SJSA1 (cell line): Measurements from ENCODE around the gene ACOX1. TPM values are rescaled to one million over a fixed set of nuclear protein-coding genes. Genes with fewer than 3 reads are reported as not detected.
"Not testable (repeated sequence)": the region's sequence is repeated elsewhere in the genome, so short reads cannot be mapped to it uniquely, and the experiment has no call there.

Experiments
- DNase-seq, 2 experiments: peaks; one replicate each; pipeline ENCODE4 v3.0.0-alpha.2; 2015 to 2020; ENCODE audit warnings: low spot score in 2 of 2, low read depth in 1 of 2
- H3K27ac ChIP-seq: fragments of 250-450 bp; sonication (Bioruptor Pico); 2 replicates; pipeline ENCODE4 v1.5.1; 2020; ENCODE audit warnings: mild to moderate bottlenecking, moderate library complexity
- H3K27me3 ChIP-seq: fragments of 250-450 bp; sonication (Bioruptor Pico); replicated peaks from 2 replicates; pipeline ENCODE4 v1.5.1; 2020; ENCODE audit warnings: mild to moderate bottlenecking, moderate library complexity
- H3K36me3 ChIP-seq: fragments of 250-450 bp; sonication (Bioruptor Pico); 2 replicates; pipeline ENCODE4 v1.5.1; 2020; ENCODE audit warnings: mild to moderate bottlenecking
- H3K4me1 ChIP-seq: fragments of 250-450 bp; sonication (Bioruptor Pico); replicated peaks from 2 replicates; pipeline ENCODE4 v1.6.1; 2021; ENCODE audit warnings: mild to moderate bottlenecking
- H3K4me3 ChIP-seq: fragments of 250-450 bp; sonication (Bioruptor Pico); 2 replicates; pipeline ENCODE4 v1.5.1; 2020; ENCODE audit warnings: mild to moderate bottlenecking
- H3K9me3 ChIP-seq: fragments of 250-450 bp; sonication (Bioruptor Pico); replicated peaks from 2 replicates; pipeline ENCODE4 v1.5.1; 2020; ENCODE audit warnings: mild to moderate bottlenecking
- total RNA-seq: library from RNA; depleted of rRNA; stranded (reverse); fragments of >200 nt; shearing (Covaris generic); gene quantifications from 2 replicates; pipeline ENCODE4 v1.2.3, GENCODE V29; 2014

The ACOX1 gene
- total RNA-seq, 1 experiment from 2014 or later: 33.4 TPM

DNA sequence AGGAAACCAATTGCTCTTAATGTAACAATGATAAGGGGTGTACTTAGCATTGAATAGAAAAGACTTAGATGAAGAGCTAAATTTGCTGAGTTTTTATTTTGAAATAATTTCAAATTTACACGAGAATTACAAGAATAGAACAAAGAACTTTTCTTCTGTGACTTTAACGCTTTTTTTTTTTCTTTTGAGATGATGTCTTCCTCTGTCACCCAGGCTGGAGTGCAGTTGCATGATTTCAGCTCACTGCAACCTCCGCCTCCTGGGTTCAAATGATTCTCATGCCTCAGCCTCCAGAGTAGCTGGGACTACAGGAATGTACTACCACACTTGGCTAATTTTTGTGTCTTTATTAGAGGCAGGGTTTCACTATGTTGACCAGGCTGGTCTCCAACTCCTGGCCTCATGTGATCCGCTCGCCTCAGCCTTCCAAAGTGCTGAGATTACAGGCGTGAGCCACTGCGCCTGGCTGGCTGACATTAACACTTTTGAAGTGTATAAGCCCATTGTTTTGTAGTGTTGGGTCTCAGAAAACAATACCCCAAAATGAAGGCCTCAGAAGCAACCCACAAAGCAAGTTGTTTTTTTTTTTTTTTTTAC, 2.2 kb upstream of the ACOX1 start:
- Histone ChIP-seq H3K9me3 (no peaks in the 10 kb centered on the region), H3K4me1 (peaks cover 25% of the 10 kb centered on the region), H3K27me3 (no peaks in the 10 kb centered on the region), H3K27ac (no peak overlapping the region), H3K36me3 (peaks cover 15% of the 10 kb centered on the region), H3K4me3 (no peak overlapping the region)
- no peak for DNase-seq

DNA sequence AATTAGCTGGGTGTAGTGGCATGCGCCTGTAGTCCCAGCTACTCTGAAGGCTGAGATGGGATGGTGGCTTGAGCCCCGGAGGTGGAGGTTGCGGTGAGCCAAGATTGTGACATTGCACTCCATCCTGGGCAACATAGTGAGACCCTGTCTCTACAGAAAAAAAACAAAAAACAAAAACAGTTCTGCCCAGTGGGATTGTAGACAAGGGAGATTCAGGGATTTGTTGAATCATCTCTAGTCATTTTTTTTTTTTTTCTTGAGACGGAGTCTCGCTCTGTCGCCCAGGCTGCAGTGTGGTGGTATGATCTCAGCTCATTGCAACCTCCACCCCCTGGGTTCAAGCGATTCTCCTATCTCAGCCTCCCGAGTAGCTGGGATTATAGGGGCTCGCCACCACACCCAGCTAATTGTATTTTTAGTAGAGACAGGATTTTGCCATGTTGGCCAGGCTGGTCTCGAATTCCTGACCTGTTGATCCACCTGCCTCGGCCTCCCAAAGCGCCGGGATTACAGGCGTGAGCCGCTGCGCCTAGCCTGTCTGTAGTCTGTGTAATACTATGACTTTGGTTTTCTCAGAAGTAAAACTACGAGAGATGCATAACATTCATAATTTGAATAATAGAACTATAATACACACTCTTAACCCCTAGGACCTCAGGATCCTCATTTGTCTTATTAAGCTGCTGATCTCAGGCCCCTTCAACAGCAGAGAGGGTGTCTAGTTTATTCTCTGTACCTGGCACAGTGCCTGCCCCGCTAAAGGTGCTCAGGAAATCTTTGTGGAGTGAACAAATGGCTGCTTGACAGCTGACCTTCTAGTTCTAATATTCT, 1.4 kb upstream of the ACOX1 start:
- Histone ChIP-seq H3K9me3 (no peaks in the 10 kb centered on the region), H3K4me1 (peaks cover 27% of the 10 kb centered on the region), H3K27me3 (no peaks in the 10 kb centered on the region), H3K4me3 (peak overlapping the region; percentile 65), H3K27ac (peak overlapping the region; percentile 90), H3K36me3 (peaks cover 18% of the 10 kb centered on the region)
- DNase-seq: no peak

GRCh38 chr17:75979705-75980187, 780 bp upstream of the ACOX1 start:
- DNase-seq: no peak
- Histone ChIP-seq H3K4me3 (peak overlapping the region; percentile 65), H3K4me1 (peaks cover 27% of the 10 kb centered on the region), H3K9me3 (no peaks in the 10 kb centered on the region), H3K36me3 (peaks cover 18% of the 10 kb centered on the region), H3K27me3 (no peaks in the 10 kb centered on the region), H3K27ac (peak overlapping the region; percentile 90)

- Histone ChIP-seq H3K9me3 (no peaks in the 10 kb centered on the region), H3K4me3 (no peak overlapping the region), H3K27me3 (no peaks in the 10 kb centered on the region), H3K36me3 (peaks cover 42% of the 10 kb centered on the region), H3K27ac (no peak overlapping the region), H3K4me1 (peaks cover 27% of the 10 kb centered on the region)
- DNase-seq: no peak
Measured at GRCh38 chr17:75976175-75976848, 2.7 kb downstream of the ACOX1 start.

GRCh38 chr17:75975757-75976174, 3.2 kb downstream of the ACOX1 start:
- DNase-seq: no peak
- Histone ChIP-seq H3K27ac (no peak overlapping the region), H3K4me3 (no peak overlapping the region)

DNA sequence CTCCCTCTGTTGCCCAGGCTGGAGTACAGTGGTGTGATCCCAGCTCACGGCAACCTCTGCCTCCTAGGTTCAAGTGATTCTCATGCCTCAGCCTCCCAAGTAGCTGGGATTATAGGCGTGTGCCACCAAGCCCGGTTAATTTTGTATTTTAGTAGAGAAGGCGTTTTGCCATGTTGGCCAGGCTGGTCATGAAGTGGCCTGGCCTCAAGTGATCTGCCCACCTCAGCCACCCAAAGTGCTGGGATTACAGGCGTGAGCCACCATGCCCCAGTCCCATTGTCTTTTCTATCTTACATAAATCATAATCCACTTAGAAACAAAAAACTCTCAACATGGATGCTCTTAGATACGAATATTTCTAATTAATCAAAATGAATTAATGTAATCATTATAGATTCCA, 3.8 kb downstream of the ACOX1 start:
- not testable (repeated sequence) for DNase-seq, H3K9me3 ChIP-seq, H3K27ac ChIP-seq, H3K27me3 ChIP-seq, H3K4me3 ChIP-seq
- H3K4me1 ChIP-seq: peaks cover 25% of the 10 kb centered on the region
- H3K36me3 ChIP-seq: peaks cover 51% of the 10 kb centered on the region

More at GRCh38 chr17:75975757-75976174, 3.2 kb downstream of the ACOX1 start:
- peaks cover 27% of the 10 kb centered on the region for H3K4me1 ChIP-seq
- no peaks in the 10 kb centered on the region for H3K9me3 ChIP-seq
- peaks cover 46% of the 10 kb centered on the region for H3K36me3 ChIP-seq
- H3K27me3 ChIP-seq: no peaks in the 10 kb centered on the region

DNA sequence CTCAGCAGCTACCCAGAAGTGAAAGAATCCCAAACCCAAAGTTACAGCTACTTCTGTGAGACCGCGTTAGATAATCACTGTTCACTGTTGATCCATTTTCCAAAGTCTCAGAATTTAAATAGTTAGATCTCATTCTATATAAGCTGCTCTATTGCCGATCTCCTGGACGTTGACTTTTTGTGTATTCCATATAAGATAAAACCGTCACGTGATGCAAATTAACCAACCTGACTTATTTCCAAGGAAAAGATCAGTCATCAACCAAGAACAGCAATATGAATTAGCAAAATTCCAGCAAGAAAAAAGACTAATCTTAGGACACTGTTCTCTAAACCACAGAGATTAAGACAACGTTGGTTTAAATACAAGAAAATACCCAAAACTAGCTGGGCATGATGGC, 8.3 kb downstream of the ACOX1 start:
- no peak overlapping the region for H3K27ac ChIP-seq
- H3K4me3 ChIP-seq: no peak overlapping the region
- peaks cover 49% of the 10 kb centered on the region for H3K36me3 ChIP-seq
- H3K4me1 ChIP-seq: peaks cover 3% of the 10 kb centered on the region; the same call in 1 of the 2 replicates
- H3K9me3 ChIP-seq: no peaks in the 10 kb centered on the region
- no peaks in the 10 kb centered on the region for H3K27me3 ChIP-seq
- DNase-seq: no peak

- peak in 1 of 2 experiments; percentile 23 for DNase-seq
Measured at GRCh38 chr17:75970011-75970523, 8.9 kb downstream of the ACOX1 start.

DNA sequence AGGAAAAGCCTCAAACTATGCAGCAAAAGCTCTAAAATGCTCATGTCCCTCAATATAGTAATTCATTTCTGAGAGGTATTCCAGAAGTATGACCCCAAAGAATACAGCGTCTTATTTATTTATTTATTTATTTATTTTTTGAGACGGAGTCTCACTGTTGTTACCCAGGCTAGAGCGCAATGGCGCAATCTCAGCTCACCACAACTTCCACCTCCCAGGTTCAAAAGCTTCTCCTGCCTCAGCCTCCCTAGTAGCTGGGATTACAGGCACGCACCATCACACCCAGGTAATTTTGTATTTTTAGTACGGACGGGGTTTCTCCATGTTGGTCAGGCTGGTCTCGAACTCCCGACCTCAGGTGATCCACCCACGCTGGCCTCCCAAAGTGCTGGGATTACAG, 9.9 kb downstream of the ACOX1 start:
- not testable (repeated sequence) for H3K4me3 ChIP-seq, H3K27ac ChIP-seq, H3K27me3 ChIP-seq, DNase-seq, H3K4me1 ChIP-seq, H3K9me3 ChIP-seq
- H3K36me3 ChIP-seq: peaks cover 48% of the 10 kb centered on the region

More at GRCh38 chr17:75970011-75970523, 8.9 kb downstream of the ACOX1 start:
- peaks cover 3% of the 10 kb centered on the region; the same call in 1 of the 2 replicates for H3K4me1 ChIP-seq
- H3K27ac ChIP-seq: no peak overlapping the region
- no peaks in the 10 kb centered on the region for H3K27me3 ChIP-seq
- peaks cover 49% of the 10 kb centered on the region for H3K36me3 ChIP-seq
- no peak overlapping the region for H3K4me3 ChIP-seq
- no peaks in the 10 kb centered on the region for H3K9me3 ChIP-seq

GRCh38 chr17:75965468-75965867, 13.5 kb downstream of the ACOX1 start:
- DNase-seq: no peak
- Histone ChIP-seq H3K27ac (no peak overlapping the region), H3K4me3 (no peak overlapping the region), H3K36me3 (peaks cover 24% of the 10 kb centered on the region), H3K9me3 (no peaks in the 10 kb centered on the region), H3K4me1 (peaks cover 3% of the 10 kb centered on the region; the same call in 1 of the 2 replicates), H3K27me3 (no peaks in the 10 kb centered on the region)

DNA sequence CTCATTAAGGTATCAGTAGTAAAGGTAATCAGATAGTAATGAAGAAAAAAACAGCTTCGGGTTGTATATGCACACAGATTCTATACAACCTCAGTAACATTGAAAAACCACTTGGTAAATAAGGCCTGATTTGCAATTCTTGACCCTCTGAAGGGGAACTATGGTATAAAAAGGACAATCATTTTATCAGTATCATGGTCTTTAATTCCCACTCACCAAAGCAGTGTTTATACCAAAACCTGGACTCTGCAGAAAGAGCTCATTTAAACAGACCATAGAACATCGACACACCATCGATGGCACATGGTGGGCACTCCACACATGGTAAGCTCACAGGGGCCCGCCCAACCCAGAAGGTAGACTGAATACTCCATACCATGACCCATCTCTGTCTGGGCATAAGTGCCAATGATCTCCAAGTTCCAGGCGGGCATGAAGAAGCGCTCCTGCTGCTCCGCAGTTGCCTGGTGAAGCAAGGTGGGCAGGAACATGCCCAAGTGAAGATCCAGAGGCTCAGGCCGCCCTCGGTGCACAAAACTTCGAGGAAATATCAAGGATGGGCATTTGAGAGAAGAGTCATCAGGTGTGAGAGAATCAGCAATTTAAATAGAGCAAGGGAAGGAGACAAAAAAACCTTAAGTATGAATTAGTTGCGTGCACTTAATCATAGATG, 19.0 kb downstream of the ACOX1 start:
- no peaks in the 10 kb centered on the region for H3K4me1 ChIP-seq
- no peaks in the 10 kb centered on the region for H3K9me3 ChIP-seq
- no peaks in the 10 kb centered on the region for H3K27me3 ChIP-seq
- H3K4me3 ChIP-seq: no peak overlapping the region
- peaks cover 27% of the 10 kb centered on the region for H3K36me3 ChIP-seq
- DNase-seq: no peak
- H3K27ac ChIP-seq: no peak overlapping the region

DNA sequence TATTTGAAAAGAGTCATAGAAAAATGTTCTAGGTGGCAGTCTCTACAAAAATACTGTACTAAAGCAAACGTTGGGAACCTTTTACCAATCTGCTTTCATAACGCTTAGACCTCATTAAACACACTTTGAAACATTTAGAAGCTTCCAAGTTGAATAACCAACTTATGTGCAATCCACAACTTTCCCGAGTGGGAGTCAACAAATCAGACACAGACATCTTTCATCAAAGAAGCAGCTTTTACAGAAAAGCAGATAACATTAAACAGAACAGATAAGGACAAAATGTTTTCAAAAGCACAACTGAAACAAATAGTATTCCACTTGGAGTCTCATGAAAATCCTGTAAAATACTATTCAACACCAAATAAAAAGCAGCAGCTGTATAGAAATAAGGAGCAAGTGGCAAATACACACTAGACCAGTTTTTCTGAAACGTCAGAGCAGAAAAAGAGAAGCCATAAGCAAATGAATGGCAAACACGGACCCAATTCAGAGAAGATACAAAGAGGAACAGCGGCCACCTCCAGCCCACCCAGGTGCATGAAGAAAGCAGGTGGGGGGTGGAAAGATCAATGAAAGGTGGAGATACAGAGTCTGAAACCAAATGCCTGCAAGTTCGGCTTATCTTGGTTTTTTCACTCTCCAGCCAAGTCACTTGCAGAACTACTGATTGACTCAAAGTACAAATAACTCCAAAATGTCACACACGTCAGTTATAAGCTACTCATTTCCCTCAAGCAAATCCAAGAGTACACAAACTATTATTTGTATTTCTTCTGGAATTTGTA, 19.7 kb downstream of the ACOX1 start:
- no peak overlapping the region for H3K27ac ChIP-seq
- H3K36me3 ChIP-seq: peaks cover 29% of the 10 kb centered on the region
- H3K9me3 ChIP-seq: no peaks in the 10 kb centered on the region
- H3K27me3 ChIP-seq: no peaks in the 10 kb centered on the region
- DNase-seq: no peak
- H3K4me3 ChIP-seq: no peak overlapping the region
- H3K4me1 ChIP-seq: no peaks in the 10 kb centered on the region
